BLaER1 treated with 17β-estradiol and CSF1 and Interleukin-3, amounts not matched to agents 10 nM and 100 nM (cell line): ENCODE data around the gene CHN1.
A peak's percentile ranks its signal among the peaks of the same experiment; 100 is the strongest.

Experiments
- H3K27ac ChIP-seq, 11 experiments: shearing (Covaris generic); formaldehyde crosslinking; 2 replicates each; pipeline ENCODE4 v1.8.1; 2022
- H3K27me3 ChIP-seq, 11 experiments: shearing (Covaris generic); formaldehyde crosslinking; 2 replicates each; pipeline ENCODE4 v1.8.1; 2022
- H3K36me3 ChIP-seq, 11 experiments: shearing (Covaris generic); formaldehyde crosslinking; 2 replicates each; pipeline ENCODE4 v1.8.1; 2022
- H3K4me1 ChIP-seq, 10 experiments: shearing (Covaris generic); formaldehyde crosslinking; 2 replicates each; pipeline ENCODE4 v1.8.1; 2022
- H3K4me2 ChIP-seq, 11 experiments: shearing (Covaris generic); formaldehyde crosslinking; 2 replicates each; pipeline ENCODE4 v1.8.1; 2022
- H3K4me3 ChIP-seq, 10 experiments: shearing (Covaris generic); formaldehyde crosslinking; 2 replicates each; pipeline ENCODE4 v1.8.1; 2022
- H3K9ac ChIP-seq, 11 experiments: shearing (Covaris generic); formaldehyde crosslinking; 2 replicates each; pipeline ENCODE4 v1.8.1; 2022
- H3K9me3 ChIP-seq, 11 experiments: shearing (Covaris generic); formaldehyde crosslinking; replicated peaks in 1 of 11; 2 replicates each; pipeline ENCODE4 v1.8.1; 2022
- H4K20me1 ChIP-seq, 11 experiments: shearing (Covaris generic); formaldehyde crosslinking; 2 replicates each; pipeline ENCODE4 v1.8.1; 2022
- Cebpa-rat ChIP-seq, 11 experiments: shearing (Covaris generic); IDR thresholded peaks; 2 replicates each; pipeline ENCODE4 v1.8.1; 2022

The CHN1 gene

DNA sequence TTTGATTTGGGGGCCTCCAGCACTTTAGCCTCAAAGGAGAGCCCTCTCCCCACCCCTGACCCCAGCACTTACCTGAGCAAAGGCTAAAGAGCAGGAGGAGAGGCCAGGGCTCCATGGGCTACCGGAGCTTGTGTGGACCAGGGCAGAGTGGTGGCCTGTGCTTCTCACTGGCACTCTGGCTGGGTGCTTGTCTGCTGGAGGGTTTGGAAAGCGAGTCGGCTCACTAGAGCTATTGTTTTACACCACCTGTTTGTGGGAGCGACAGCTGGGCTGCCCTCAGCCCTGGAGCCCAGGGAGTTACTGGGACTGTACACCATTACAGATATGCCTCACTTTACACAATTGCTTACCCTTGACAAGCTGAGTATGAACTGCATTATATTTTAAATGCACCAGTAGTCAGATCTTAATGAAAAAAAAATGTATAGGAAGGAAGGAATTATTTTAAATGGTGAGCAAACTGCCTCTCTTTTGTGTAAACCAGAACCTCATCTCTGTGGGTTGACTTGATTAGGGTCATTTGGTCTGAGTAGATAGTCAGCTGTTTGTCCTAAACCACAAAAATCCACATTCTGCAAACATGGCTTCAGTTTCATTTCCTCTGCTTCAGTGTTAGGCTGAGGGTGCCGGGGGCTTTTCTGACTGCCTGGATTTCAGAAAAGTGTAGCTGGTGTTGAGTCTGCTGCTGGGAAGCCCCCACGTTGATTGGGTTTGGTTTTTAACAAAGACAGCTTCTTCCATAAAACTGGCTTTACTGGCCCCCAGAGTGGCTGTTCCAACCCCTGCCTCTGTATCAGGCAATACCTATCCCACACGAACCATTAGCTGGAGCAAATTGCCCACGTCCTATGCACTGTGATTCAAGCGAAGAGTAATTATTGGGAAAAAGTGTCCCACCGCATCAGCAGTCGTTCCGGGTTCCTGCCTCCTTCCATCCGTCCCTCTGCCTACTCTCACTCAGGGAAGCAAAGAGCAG is 240.6 kb downstream of the CHN1 start, which contains the start of gene CHRNA1:
CHRNA1 (minus strand) TSS at position 193 of the 976 bp plus-strand sequence; CDS start at position 115, 78 bp downstream.
- peak within 1 kb of the TSS in 1 of 11 experiments; percentile 27; a peak in 1 of 22 replicates for H3K27ac ChIP-seq
- peaks cover 0 to 94% (median 0%) of the 10 kb centered on the region in 11 experiments; a peak in 7 of 22 replicates for H3K27me3 ChIP-seq
- no peaks in the 10 kb centered on the region for H3K9me3 ChIP-seq
- no peak for TF ChIP-seq Cebpa-rat (IDR thresholded peaks at IDR 0.05)
- H3K9ac ChIP-seq = no peak within 1 kb of the TSS
- H3K4me1 ChIP-seq = peaks cover 12 to 52% (median 41%) of the 10 kb centered on the region in 10 experiments
- H3K36me3 ChIP-seq = no peaks in the 10 kb centered on the region
- H3K4me3 ChIP-seq = no peak within 1 kb of the TSS; a peak in 1 of 20 replicates
- H3K4me2 ChIP-seq = peak within 1 kb of the TSS; percentile 47 to 86 (median 62)
- H4K20me1 ChIP-seq = peaks cover 0 to 23% (median 0%) of the 10 kb centered on the region in 11 experiments; a peak in 4 of 22 replicates

DNA sequence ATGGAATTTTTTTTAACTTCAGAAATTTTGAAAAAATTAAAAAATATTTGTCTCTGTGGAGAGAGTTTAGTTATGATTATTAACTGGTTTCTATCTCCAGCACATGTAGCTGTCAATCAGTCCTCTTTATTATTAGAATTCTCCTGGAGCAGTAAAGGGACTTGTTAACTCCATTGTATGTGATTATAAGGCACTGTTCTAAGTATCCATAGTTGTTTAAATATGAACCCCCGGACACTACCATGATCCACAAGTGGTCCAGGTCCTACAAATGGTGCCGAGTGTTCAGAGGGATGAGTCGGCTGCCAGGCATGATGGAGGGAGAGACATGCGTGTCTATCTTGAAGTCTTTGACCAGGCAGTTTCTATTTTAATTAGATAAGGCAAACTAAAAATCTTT is 241.4 kb downstream of the CHN1 start:
- Histone ChIP-seq H3K4me2 (peak overlapping the region; percentile 47 to 86 (median 62); a peak in 20 of 22 replicates), H4K20me1 (peaks cover 0 to 23% (median 0%) of the 10 kb centered on the region in 11 experiments; a peak in 4 of 22 replicates), H3K27ac (0 out of 22 replicates have a peak overlapping the region, but pooled peaks of 1 of the 11 experiments have one; percentile 27), H3K36me3 (no peaks in the 10 kb centered on the region), H3K4me1 (peaks cover 12 to 57% (median 41%) of the 10 kb centered on the region in 10 experiments), H3K4me3 (no peak overlapping the region), H3K9ac (no peak overlapping the region), H3K27me3 (peaks cover 0 to 94% (median 0%) of the 10 kb centered on the region in 11 experiments; a peak in 7 of 22 replicates), H3K9me3 (no peaks in the 10 kb centered on the region)
- no peak for TF ChIP-seq Cebpa-rat (IDR thresholded peaks at IDR 0.05)

GRCh38 chr2:174762464-174762863 is 242.7 kb downstream of the CHN1 start:
- Histone ChIP-seq H3K4me2 (peak overlapping the region in 8 of 11 experiments; percentile 21 to 86 (median 56); a peak in 15 of 22 replicates), H3K9ac (no peak overlapping the region)

GRCh38 chr2:174761837-174762236 is 243.3 kb downstream of the CHN1 start:
- Histone ChIP-seq H3K27ac (no peak overlapping the region), H3K9me3 (no peaks in the 10 kb centered on the region), H3K4me2 (peak overlapping the region in 8 of 11 experiments; percentile 24 to 86 (median 56); a peak in 13 of 22 replicates), H3K27me3 (peaks cover 0 to 100% (median 0%) of the 10 kb centered on the region in 11 experiments; a peak in 7 of 22 replicates), H3K36me3 (no peaks in the 10 kb centered on the region), H3K9ac (no peak overlapping the region), H4K20me1 (peaks cover 0 to 21% (median 0%) of the 10 kb centered on the region in 11 experiments; a peak in 4 of 22 replicates), H3K4me1 (peaks cover 12 to 53% (median 40%) of the 10 kb centered on the region in 10 experiments), H3K4me3 (no peak overlapping the region)
- no peak for TF ChIP-seq Cebpa-rat (IDR thresholded peaks at IDR 0.05)

More at GRCh38 chr2:174762464-174762863, 242.7 kb downstream of the CHN1 start:
- Histone ChIP-seq H3K9me3 (no peaks in the 10 kb centered on the region), H3K4me1 (peaks cover 12 to 57% (median 41%) of the 10 kb centered on the region in 10 experiments), H3K4me3 (no peak overlapping the region), H4K20me1 (peaks cover 0 to 23% (median 0%) of the 10 kb centered on the region in 11 experiments; a peak in 4 of 22 replicates), H3K27ac (no peak overlapping the region), H3K27me3 (peaks cover 0 to 100% (median 0%) of the 10 kb centered on the region in 11 experiments; a peak in 7 of 22 replicates), H3K36me3 (no peaks in the 10 kb centered on the region)
- TF ChIP-seq Cebpa-rat (IDR thresholded peaks at IDR 0.05) = no peak

DNA sequence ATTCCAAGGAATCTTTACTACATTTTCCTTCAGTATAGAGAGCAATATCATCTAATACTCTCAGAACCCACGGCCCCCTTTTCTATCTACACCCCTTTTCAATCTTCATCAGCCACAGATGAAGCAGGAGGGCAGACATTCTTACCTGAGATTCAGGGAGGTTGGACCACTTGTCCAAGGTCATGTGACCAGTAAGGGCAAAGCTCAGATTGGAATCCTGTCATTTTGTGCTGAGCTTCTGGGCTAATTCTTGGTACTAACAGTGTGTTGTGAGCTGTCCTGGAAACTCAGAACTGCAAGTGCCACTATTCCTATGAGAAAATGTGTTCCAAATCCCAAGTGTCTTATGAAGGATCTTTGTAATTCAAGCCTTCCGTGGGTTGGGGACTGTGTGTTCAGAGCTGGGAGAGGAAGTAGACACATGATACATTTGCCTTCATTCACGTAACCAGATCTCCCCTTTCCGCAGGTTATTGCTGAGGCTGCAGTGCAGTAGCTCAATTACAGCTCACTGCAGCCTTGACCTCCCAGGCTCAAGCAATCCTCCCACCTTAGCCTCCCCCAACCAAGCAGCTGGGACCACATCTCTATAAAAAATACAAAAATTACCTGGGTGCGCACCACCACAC is 244.2 kb downstream of the CHN1 start:
- peaks cover 0 to 17% (median 0%) of the 10 kb centered on the region in 11 experiments; a peak in 4 of 22 replicates for H4K20me1 ChIP-seq
- no peak overlapping the region for H3K27ac ChIP-seq
- H3K9ac ChIP-seq = no peak overlapping the region
- no peak overlapping the region for H3K4me3 ChIP-seq
- H3K36me3 ChIP-seq = no peaks in the 10 kb centered on the region
- no peaks in the 10 kb centered on the region for H3K9me3 ChIP-seq
- no peak for TF ChIP-seq Cebpa-rat (IDR thresholded peaks at IDR 0.05)
- peak overlapping the region in 3 of 11 experiments; percentile 53 to 72 (median 59); a peak in 2 of 22 replicates for H3K4me2 ChIP-seq
- peaks cover 0 to 100% (median 0%) of the 10 kb centered on the region in 11 experiments; a peak in 7 of 22 replicates for H3K27me3 ChIP-seq
- H3K4me1 ChIP-seq = peaks cover 12 to 50% (median 39%) of the 10 kb centered on the region in 10 experiments

DNA sequence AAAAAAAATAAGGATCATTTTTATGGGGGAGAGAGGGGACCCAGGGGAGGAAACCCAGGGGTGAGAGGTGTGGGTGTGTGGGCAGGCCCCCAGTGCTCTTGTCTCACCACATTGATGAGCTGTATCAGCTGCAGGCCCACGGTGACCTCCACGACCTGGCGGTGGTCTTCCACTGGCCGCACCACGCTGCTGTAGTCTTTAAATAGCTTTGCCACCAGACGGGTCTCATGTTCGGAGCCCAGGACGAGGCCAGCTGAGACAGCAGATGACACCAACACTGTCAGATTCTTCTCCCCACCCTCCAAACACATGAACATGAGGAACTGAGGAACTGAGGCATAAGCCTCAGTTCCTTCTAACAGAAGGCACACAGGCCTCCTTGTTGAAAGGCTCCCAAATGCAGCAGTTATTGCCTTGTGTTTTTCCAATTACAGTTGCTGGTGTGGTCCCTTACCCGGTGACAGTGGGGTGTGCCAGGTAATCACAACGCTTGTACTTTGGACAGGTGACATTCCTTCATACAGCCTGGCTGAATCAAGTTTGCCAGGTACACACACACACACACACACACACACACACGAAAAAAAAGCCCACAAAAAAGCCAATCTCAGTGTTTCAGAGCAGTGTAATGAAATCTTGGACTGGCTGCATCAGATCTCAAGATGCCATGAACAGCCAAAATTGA is 245.7 kb downstream of the CHN1 start:
- Histone ChIP-seq H4K20me1 (peaks cover 0 to 7% (median 0%) of the 10 kb centered on the region in 11 experiments; a peak in 4 of 22 replicates), H3K4me2 (peak overlapping the region in 1 of 11 experiments; percentile 7; a peak in 1 of 22 replicates), H3K4me3 (no peak overlapping the region), H3K9ac (no peak overlapping the region), H3K27me3 (peaks cover 0 to 98% (median 0%) of the 10 kb centered on the region in 11 experiments; a peak in 6 of 22 replicates), H3K27ac (no peak overlapping the region), H3K4me1 (peaks cover 7 to 42% (median 30%) of the 10 kb centered on the region in 10 experiments), H3K9me3 (no peaks in the 10 kb centered on the region), H3K36me3 (no peaks in the 10 kb centered on the region)
- no peak for TF ChIP-seq Cebpa-rat (IDR thresholded peaks at IDR 0.05)

DNA sequence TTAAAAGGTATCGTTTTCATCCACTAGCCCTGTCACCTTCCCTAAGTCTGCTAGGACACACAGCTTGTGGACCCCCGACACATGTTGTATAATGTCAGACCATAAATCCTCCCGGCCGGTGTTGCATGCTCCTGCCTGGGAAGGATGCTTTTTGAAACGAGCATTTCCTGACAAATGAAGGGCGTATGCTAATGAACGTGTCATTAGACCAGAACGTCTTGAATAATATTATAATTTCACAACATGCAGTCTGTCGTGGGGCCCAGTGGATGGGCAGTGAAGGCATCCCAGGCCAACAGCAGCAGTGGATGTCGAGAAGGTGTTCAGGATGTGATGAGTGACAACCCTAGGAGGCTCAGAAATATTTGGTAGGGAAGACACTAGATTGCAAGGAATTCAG is 248.4 kb downstream of the CHN1 start:
- H3K27me3 ChIP-seq = peaks cover 0 to 94% (median 0%) of the 10 kb centered on the region in 11 experiments; a peak in 6 of 22 replicates
- H3K36me3 ChIP-seq = no peaks in the 10 kb centered on the region

More for the DNA sequence above, 248.4 kb downstream of the CHN1 start:
- H3K9ac ChIP-seq = no peak overlapping the region
- no peak overlapping the region for H3K27ac ChIP-seq
- TF ChIP-seq Cebpa-rat (IDR thresholded peaks at IDR 0.05) = no peak
- no peak overlapping the region for H3K4me2 ChIP-seq
- no peaks in the 10 kb centered on the region for H3K9me3 ChIP-seq
- peaks cover 1 to 40% (median 21%) of the 10 kb centered on the region in 10 experiments; a peak in 19 of 20 replicates for H3K4me1 ChIP-seq
- H4K20me1 ChIP-seq = no peaks in the 10 kb centered on the region
- no peak overlapping the region for H3K4me3 ChIP-seq
